Endothelial cell of umbilical vein (primary cell): ENCODE measurements around the gene PLCD1.

Experiments used
- CTCF ChIP-seq, 2 donors: IDR thresholded peaks; 1 replicate in 1 of 2; 2 replicates in 1 of 2; pipeline ENCODE4 v1.5.1; 2011; ENCODE audit warnings: low read length in 2 of 2, mild to moderate bottlenecking in 2 of 2, moderate library complexity in 2 of 2, control low read depth in 1 of 2, inconsistent platforms in 1 of 2, low read depth in 1 of 2; ENCODE audit not compliant: insufficient read depth in 1 of 2; ENCODE audit errors: extremely low read depth in 1 of 2
- EZH2 ChIP-seq: IDR thresholded peaks from 2 replicates; pipeline ENCODE4 v1.6.1; 2012; ENCODE audit warnings: borderline replicate concordance, low read depth, mild to moderate bottlenecking, moderate library complexity, low read length, inconsistent platforms; ENCODE audit not compliant: severe bottlenecking
- GATA2 ChIP-seq: IDR thresholded peaks from 2 replicates; pipeline ENCODE4 v1.7.0; 2011; ENCODE audit warnings: low read depth, mild to moderate bottlenecking, moderate library complexity, mixed read lengths, low read length; ENCODE audit not compliant: insufficient read length, insufficient read depth
- MAX ChIP-seq: IDR thresholded peaks from 2 replicates; pipeline ENCODE4 v1.6.1; 2011; ENCODE audit not compliant: insufficient read depth, insufficient read length
- MYC ChIP-seq: IDR thresholded peaks from one replicate; pipeline ENCODE4 v1.6.1; 2011; ENCODE audit warnings: mild to moderate bottlenecking, low read depth, low read length
- POLR2A ChIP-seq: IDR thresholded peaks from 2 replicates; pipeline ENCODE4 v1.6.1; 2012; ENCODE audit warnings: low read depth, mild to moderate bottlenecking, control low read depth, low read length
- POLR2AphosphoS5 ChIP-seq: IDR thresholded peaks from 2 replicates; pipeline ENCODE4 v1.6.1; 2012; ENCODE audit warnings: low read depth, mild to moderate bottlenecking, control low read depth, low read length, moderate library complexity; ENCODE audit not compliant: insufficient read depth

GRCh38 chr3:37968813-37969595 lies 60.4 kb downstream of the PLCD1 start:
- no peak for TF ChIP-seq CTCF (IDR thresholded peaks at IDR 0.05; ENCODE audit: extremely low read depth in 1 of 2, insufficient read depth in 1 of 2, low read depth in 1 of 2, low read length in 2 of 2)
- TF ChIP-seq POLR2A, result no peak
- TF ChIP-seq EZH2, result no peak
- TF ChIP-seq POLR2AphosphoS5, result no peak
- TF ChIP-seq MYC, result no peak
- TF ChIP-seq MAX, result no peak
- no peak for TF ChIP-seq GATA2
